Spleen (tissue), 11 donors: ENCODE results near the gene HSPD1. TPM values are rescaled to one million over a fixed set of nuclear protein-coding genes. Genes with fewer than 3 reads are reported as not detected.
"Not testable (repeated sequence)": the region's sequence is repeated elsewhere in the genome, so short reads cannot be mapped to it uniquely, and the experiment has no call there.

Experiments used
- DNase-seq: peaks from one replicate; pipeline ENCODE4 v3.0.0-alpha.2; 2020
- H3K27ac ChIP-seq, 8 donors: fragments of 200-600 bp; sonication (generic) in 7 of 8; 1 replicate in 4 of 8; 2 replicates in 4 of 8; pipeline versions ENCODE4 v1.5.0 to v1.8.0; 2016 to 2021; ENCODE audit warnings: inconsistent platforms in 4 of 8, mild to moderate bottlenecking in 4 of 8, moderate library complexity in 1 of 8
- H3K27me3 ChIP-seq, 7 donors: fragments of 200-600 bp; sonication (generic) in 6 of 7; replicated peaks in 1 of 7; 1 replicate in 4 of 7; 2 replicates in 3 of 7; pipeline versions ENCODE4 v1.5.0 to v1.8.0; 2016 to 2021; ENCODE audit warnings: inconsistent platforms in 3 of 7, mild to moderate bottlenecking in 1 of 7
- H3K36me3 ChIP-seq, 6 donors: fragments of 200-600 bp; sonication (generic) in 5 of 6; 1 replicate in 4 of 6; 2 replicates in 2 of 6; pipeline versions ENCODE4 v1.5.0 to v1.8.0; 2016 to 2021; ENCODE audit warnings: inconsistent platforms in 2 of 6
- H3K4me1 ChIP-seq, 6 donors: fragments of 200-600 bp; sonication (generic) in 5 of 6; 1 replicate in 3 of 6; 2 replicates in 3 of 6; pipeline versions ENCODE4 v1.5.0 to v1.8.0; 2016 to 2021; ENCODE audit warnings: inconsistent platforms in 3 of 6
- H3K4me3 ChIP-seq, 8 donors: fragments of 200-600 bp; sonication (generic) in 7 of 8; 1 replicate in 4 of 8; 2 replicates in 4 of 8; pipeline versions ENCODE4 v1.5.0 to v1.8.0; 2016 to 2021; ENCODE audit warnings: inconsistent platforms in 4 of 8, mild to moderate bottlenecking in 4 of 8, moderate library complexity in 2 of 8
- H3K9me3 ChIP-seq, 8 donors: fragments of 200-600 bp; sonication (generic) in 7 of 8; 1 replicate in 4 of 8; 2 replicates in 4 of 8; pipeline versions ENCODE4 v1.5.0 to v1.8.0; 2016 to 2021; ENCODE audit warnings: inconsistent platforms in 4 of 8
- CTCF ChIP-seq, 11 experiments: fragments of 200-600 bp in 7 of 11; fragments of 450-650 bp in 4 of 11; sonication (generic) in 4 of 11; IDR thresholded peaks in 8 of 11; conservative IDR thresholded peaks in 3 of 11; 1 replicate in 7 of 11; 2 replicates in 4 of 11; pipeline versions ENCODE4 v1.4.0 to v1.8.0; 2016 to 2021; ENCODE audit warnings: antibody characterized with exemption in 11 of 11, inconsistent platforms in 4 of 11, mild to moderate bottlenecking in 1 of 11
- POLR2A ChIP-seq, 3 donors: fragments of 450-650 bp; IDR thresholded peaks; one replicate each; pipeline ENCODE4 v1.5.1; 2017; ENCODE audit warnings: antibody characterized with exemption in 3 of 3, mild to moderate bottlenecking in 1 of 3
- POLR2AphosphoS5 ChIP-seq, 3 donors: sonication (generic); formaldehyde crosslinking; IDR thresholded peaks; one replicate each; pipeline ENCODE4 v1.5.1; 2017; ENCODE audit warnings: antibody characterized with exemption in 3 of 3
- WGBS, 5 donors: extraction: QIAGEN DNeasy Blood & Tissue Kit in 3 of 5; methylation state at CpG; one replicate each; pipeline versions ENCODE4 v1.1.5 to v1.1.7; 2013 to 2018; 5-methylcytosine and 5-hydroxymethylcytosine counted together
- intact Hi-C: fragments of 100-400 bp; cut with DNase I; formaldehyde crosslinking; loops from one replicate; pipeline ENCODE4 v1.15.0; 2023; ENCODE audit warnings: low total_unique reads
- polyA plus RNA-seq, 3 donors: library from polyadenylated mRNA; stranded (reverse); fragments of 200-250 nt; gene quantifications; one replicate each; pipeline ENCODE4 v1.2.1, GENCODE V29; 2013
- total RNA-seq, 7 donors: library from RNA; depleted of rRNA in 3 of 7; stranded (reverse); fragments of >200 nt in 3 of 7; fragmentation: NEBNext Ultra II Directional in 4 of 7; extraction: Animal tissue kit (Norgen Biotek cat#: 25700) in 4 of 7; gene quantifications; one replicate each; pipeline versions ENCODE4 v1.1.0 to v1.2.1, GENCODE V29; 2016 to 2021
- donor health status: healthy with polysubstance abuse.
- donor health status: DM: no; HTN: no; CAD: no; lungs with moderate emphysema.
- donor health status: DM: no; HTN: no; CAD: no.
- donor health status: Bipolar disorder and iron deficiency.
- donor health status: healthy.
- donor health status: DM: no; HTN: no; CAD: no.
- donor health status: DM: yes; HTN: yes; CAD: no.

HSPD1 gene
- total and polyA plus RNA-seq, 10 donors: 75.2 to 202 (median 117) TPM

GRCh38 chr2:197487385-197487784 lies 12.3 kb downstream of the HSPD1 start:
- TF ChIP-seq POLR2AphosphoS5 (IDR thresholded peaks at IDR 0.05) (peak in 1 of 3 donors; percentile 12), CTCF (IDR thresholded peaks at IDR 0.05 in 8 of 11, conservative IDR thresholded peaks at IDR 0.05 in 3 of 11) (no peak)
- Histone ChIP-seq H3K9me3 (peaks cover 0 to 25% (median 21%) of the 10 kb centered on the region in 8 donors), H3K4me3 (no peak overlapping the region), H3K36me3 (peaks cover 7 to 100% (median 74%) of the 10 kb centered on the region in 6 donors), H3K27ac (no peak overlapping the region), H3K4me1 (no peaks in the 10 kb centered on the region), H3K27me3 (no peaks in the 10 kb centered on the region)
- intact Hi-C loops: no loop called here
- no peak for DNase-seq
- WGBS, 5 donors: 92 to 97% (median 95%) methylated on average over 4 of the region's 4 CpGs

GRCh38 chr2:197486175-197486574 lies 13.5 kb downstream of the HSPD1 start:
- Histone ChIP-seq H3K9me3 (peaks cover 0 to 32% (median 26%) of the 10 kb centered on the region in 8 donors), H3K27ac (no peak overlapping the region), H3K4me1 (no peaks in the 10 kb centered on the region), H3K27me3 (no peaks in the 10 kb centered on the region), H3K4me3 (no peak overlapping the region), H3K36me3 (peaks cover under 1 to 98% (median 64%) of the 10 kb centered on the region in 6 donors)
- no peak for DNase-seq
- intact Hi-C loops: no loop called here
- TF ChIP-seq CTCF (IDR thresholded peaks at IDR 0.05 in 8 of 11, conservative IDR thresholded peaks at IDR 0.05 in 3 of 11): no peak
- no peak for TF ChIP-seq POLR2AphosphoS5 (IDR thresholded peaks at IDR 0.05)
- TF ChIP-seq POLR2A (IDR thresholded peaks at IDR 0.05): no peak
- WGBS, 5 donors: 92 to 96% (median 93%) methylated on average over 2 of the region's 2 CpGs

- DNase-seq, H3K4me3 ChIP-seq, H3K27me3 ChIP-seq, H3K4me1 ChIP-seq, H3K27ac ChIP-seq, intact Hi-C loops: not testable (repeated sequence)
- Histone ChIP-seq H3K36me3 (peaks cover 0 to 95% (median 47%) of the 10 kb centered on the region in 6 donors), H3K9me3 (peaks cover 0 to 32% (median 26%) of the 10 kb centered on the region in 8 donors)
- 84 to 92% (median 91%) methylated on average over 3 of the region's 3 CpGs for WGBS, 5 donors
These were observed 15.4 kb downstream of the HSPD1 start for GRCh38 chr2:197484248-197484647.

GRCh38 chr2:197480165-197481036 lies 19.2 kb downstream of the HSPD1 start:
- H3K36me3 ChIP-seq: peaks cover 0 to 93% (median 37%) of the 10 kb centered on the region in 6 donors
- H3K9me3 ChIP-seq: peaks cover 0 to 32% (median 26%) of the 10 kb centered on the region in 8 donors

More at GRCh38 chr2:197480165-197481036, 19.2 kb downstream of the HSPD1 start:
- Histone ChIP-seq H3K27me3 (no peaks in the 10 kb centered on the region), H3K4me3 (no peak overlapping the region), H3K27ac (no peak overlapping the region), H3K4me1 (peaks cover 0 to 21% (median 4%) of the 10 kb centered on the region in 6 donors)
- intact Hi-C loops: no loop called here
- WGBS, 5 donors: 92 to 97% (median 95%) methylated on average over 9 of the region's 9 CpGs
- no peak for DNase-seq
- TF ChIP-seq CTCF (IDR thresholded peaks at IDR 0.05 in 8 of 11, conservative IDR thresholded peaks at IDR 0.05 in 3 of 11) (no peak), POLR2A (IDR thresholded peaks at IDR 0.05) (no peak), POLR2AphosphoS5 (IDR thresholded peaks at IDR 0.05) (no peak)
